RWPE1 (cell line): Measurements from ENCODE around the gene SOX8.

Experiments used
- CTCF ChIA-PET: fragments of 350-600 bp; sonication (Branson Sonifier 250); formaldehyde crosslinking; extraction: SDS; loops from one replicate; lab custom pipeline; 2021; lab: Yijun Ruan, JAX
- POLR2A ChIA-PET: fragments of 400-600 bp; formaldehyde crosslinking; extraction: SDS; loops from one replicate; lab custom pipeline; 2020; ENCODE audit warnings: antibody characterized with exemption; ENCODE audit not compliant: low non-redundant PET; lab: Yijun Ruan, JAX
- DNase-seq: peaks from one replicate; pipeline ENCODE4 v3.0.0; 2012; ENCODE audit warnings: low spot score
- H3K27ac ChIP-seq: fragments of 450-650 bp; 2 replicates; pipeline ENCODE4 v1.5.1; 2017
- TF ChIP-seq, protein P1 (sequence below): fragments of 450-650 bp; conservative IDR thresholded peaks from 2 replicates; pipeline ENCODE4 v1.5.1; 2017; ENCODE audit warnings: low read depth, mild to moderate bottlenecking

Gene SOX8

DNA sequence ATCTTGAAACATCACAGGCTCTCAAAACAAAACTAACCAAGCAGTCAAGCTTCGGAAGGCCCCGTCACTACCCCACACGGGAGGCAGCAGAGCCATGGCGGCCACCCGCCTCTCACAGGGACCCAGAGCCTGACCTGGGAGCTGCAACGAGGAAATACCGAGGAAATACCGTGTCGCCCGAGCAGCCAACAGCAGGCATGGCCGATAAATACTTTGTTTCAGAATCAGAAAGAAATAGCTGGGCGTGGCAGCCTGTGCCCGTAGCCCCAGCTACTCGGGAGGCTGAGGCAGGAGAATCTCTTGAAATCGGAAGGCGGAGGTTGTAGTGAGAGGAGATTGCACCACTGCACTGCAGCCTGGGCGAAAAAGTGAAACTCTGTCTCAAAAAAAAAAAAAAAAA is 17.7 kb upstream of the SOX8 start:
- DNase-seq = no peak
- ChIA-PET POLR2A (no interaction called here), CTCF (interaction anchor here (0.6 to 0.7 kb wide), 2 partner anchors 139 to 613 kb away, joined by 3 to 5 read pairs; no protein-coding TSS in a partner anchor)
- TF ChIP-seq, protein P1, sequence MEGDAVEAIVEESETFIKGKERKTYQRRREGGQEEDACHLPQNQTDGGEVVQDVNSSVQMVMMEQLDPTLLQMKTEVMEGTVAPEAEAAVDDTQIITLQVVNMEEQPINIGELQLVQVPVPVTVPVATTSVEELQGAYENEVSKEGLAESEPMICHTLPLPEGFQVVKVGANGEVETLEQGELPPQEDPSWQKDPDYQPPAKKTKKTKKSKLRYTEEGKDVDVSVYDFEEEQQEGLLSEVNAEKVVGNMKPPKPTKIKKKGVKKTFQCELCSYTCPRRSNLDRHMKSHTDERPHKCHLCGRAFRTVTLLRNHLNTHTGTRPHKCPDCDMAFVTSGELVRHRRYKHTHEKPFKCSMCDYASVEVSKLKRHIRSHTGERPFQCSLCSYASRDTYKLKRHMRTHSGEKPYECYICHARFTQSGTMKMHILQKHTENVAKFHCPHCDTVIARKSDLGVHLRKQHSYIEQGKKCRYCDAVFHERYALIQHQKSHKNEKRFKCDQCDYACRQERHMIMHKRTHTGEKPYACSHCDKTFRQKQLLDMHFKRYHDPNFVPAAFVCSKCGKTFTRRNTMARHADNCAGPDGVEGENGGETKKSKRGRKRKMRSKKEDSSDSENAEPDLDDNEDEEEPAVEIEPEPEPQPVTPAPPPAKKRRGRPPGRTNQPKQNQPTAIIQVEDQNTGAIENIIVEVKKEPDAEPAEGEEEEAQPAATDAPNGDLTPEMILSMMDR = no peak
- peak overlapping the region; percentile 67 for H3K27ac ChIP-seq

- TF ChIP-seq, protein P1 = no peak
- DNase-seq = no peak
- CTCF ChIA-PET = interaction anchor here (0.7 kb wide), 1 partner anchor 139 kb away, joined by 3 read pairs; no protein-coding TSS in a partner anchor
- POLR2A ChIA-PET = no interaction called here
- H3K27ac ChIP-seq = peak overlapping the region; percentile 67
These were observed 17.1 kb upstream of the SOX8 start for GRCh38 chr16:964356-965035.

GRCh38 chr16:965036-965395 is 16.6 kb upstream of the SOX8 start:
- POLR2A ChIA-PET = no interaction called here
- CTCF ChIA-PET = interaction anchor here (0.7 kb wide), 1 partner anchor 1910 kb away, joined by 5 read pairs; no protein-coding TSS in a partner anchor
- TF ChIP-seq, protein P1 = no peak

GRCh38 chr16:965487-965886 is 16.1 kb upstream of the SOX8 start:
- ChIA-PET POLR2A (no interaction called here), CTCF (interaction anchor here (0.7 kb wide), 1 partner anchor 1909 kb away, joined by 5 read pairs; no protein-coding TSS in a partner anchor)
- peak overlapping the region; percentile 67; the same call in 1 of the 2 replicates for H3K27ac ChIP-seq
- TF ChIP-seq, protein P1 = no peak
- DNase-seq = no peak

More at GRCh38 chr16:965036-965395, 16.6 kb upstream of the SOX8 start:
- no peak for DNase-seq
- peak overlapping the region; percentile 67 for H3K27ac ChIP-seq

DNA sequence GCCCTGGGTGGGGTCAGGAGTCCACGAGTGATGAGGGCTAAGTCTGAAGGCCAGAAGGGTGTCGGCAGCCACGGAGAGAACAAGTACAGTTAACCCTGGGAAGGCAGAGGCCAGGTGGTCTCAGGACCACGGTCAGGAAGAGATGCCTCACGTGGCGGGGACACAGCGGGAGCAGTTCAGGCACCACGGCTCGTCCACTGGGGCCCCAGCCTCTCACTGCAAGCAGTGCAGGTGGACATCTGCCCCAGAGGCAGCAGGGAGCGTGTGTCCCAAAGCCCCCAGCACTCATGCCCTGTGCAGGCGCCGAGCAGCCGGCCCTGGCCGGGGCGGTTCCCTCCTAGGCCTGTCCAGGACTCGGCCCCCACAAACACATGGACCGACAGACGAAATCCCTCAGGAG is 15.5 kb upstream of the SOX8 start:
- ChIA-PET CTCF (no interaction called here), POLR2A (no interaction called here)
- no peak for DNase-seq
- TF ChIP-seq, protein P1 = no peak
- H3K27ac ChIP-seq = no peak overlapping the region

GRCh38 chr16:966505-966904 is 15.1 kb upstream of the SOX8 start:
- H3K27ac ChIP-seq = no peak overlapping the region
- TF ChIP-seq, protein P1 = no peak
- ChIA-PET CTCF (no interaction called here), POLR2A (interaction anchor here (0.5 kb wide), 1 partner anchor 247 kb away, joined by 8 read pairs; no protein-coding TSS in a partner anchor)
- DNase-seq = no peak
